ENCODE data around the gene BCL7B. TPM values are rescaled to one million over a fixed set of nuclear protein-coding genes. Genes with fewer than 3 reads are reported as not detected.

BCL7B gene
- total and polyA plus RNA-seq, 2 donors (not counting 3 experiments of a cell fraction or from before 2014, with no cell fraction given) = 61.2 to 68.3 TPM

- CTCF ChIA-PET = interaction anchor here (0.5 to 4.1 kb wide), 4 partner anchors 9 to 148 kb away, joined by 3 to 27 read pairs (median 3); partner anchors contain the start of gene TBL2
- intact Hi-C loops (cut with micrococcal nuclease) (no loop called here), dilution Hi-C loops (cut with MboI; ENCODE audit: extremely low pct_ligation_motif_present, low sequenced_read_pairs) (no loop called here)
- no peak overlapping the region for H3K27ac ChIP-seq (ENCODE audit: insufficient read depth, low read depth, low read length)
- TF ChIP-seq, protein P1, sequence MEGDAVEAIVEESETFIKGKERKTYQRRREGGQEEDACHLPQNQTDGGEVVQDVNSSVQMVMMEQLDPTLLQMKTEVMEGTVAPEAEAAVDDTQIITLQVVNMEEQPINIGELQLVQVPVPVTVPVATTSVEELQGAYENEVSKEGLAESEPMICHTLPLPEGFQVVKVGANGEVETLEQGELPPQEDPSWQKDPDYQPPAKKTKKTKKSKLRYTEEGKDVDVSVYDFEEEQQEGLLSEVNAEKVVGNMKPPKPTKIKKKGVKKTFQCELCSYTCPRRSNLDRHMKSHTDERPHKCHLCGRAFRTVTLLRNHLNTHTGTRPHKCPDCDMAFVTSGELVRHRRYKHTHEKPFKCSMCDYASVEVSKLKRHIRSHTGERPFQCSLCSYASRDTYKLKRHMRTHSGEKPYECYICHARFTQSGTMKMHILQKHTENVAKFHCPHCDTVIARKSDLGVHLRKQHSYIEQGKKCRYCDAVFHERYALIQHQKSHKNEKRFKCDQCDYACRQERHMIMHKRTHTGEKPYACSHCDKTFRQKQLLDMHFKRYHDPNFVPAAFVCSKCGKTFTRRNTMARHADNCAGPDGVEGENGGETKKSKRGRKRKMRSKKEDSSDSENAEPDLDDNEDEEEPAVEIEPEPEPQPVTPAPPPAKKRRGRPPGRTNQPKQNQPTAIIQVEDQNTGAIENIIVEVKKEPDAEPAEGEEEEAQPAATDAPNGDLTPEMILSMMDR (IDR thresholded peaks at IDR 0.05; ENCODE audit: extremely low read depth in 1 of 2, insufficient read depth in 1 of 2, low read depth in 1 of 2, low read length in 2 of 2) = no peak
- TF ChIP-seq EZH2 (IDR thresholded peaks at IDR 0.05; ENCODE audit: borderline replicate concordance, low read depth, low read length, severe bottlenecking) (no peak), MAX (IDR thresholded peaks at IDR 0.05; ENCODE audit: insufficient read depth, insufficient read length) (no peak), GATA2 (IDR thresholded peaks at IDR 0.05; ENCODE audit: insufficient read depth, insufficient read length, low read depth, low read length) (no peak), JUN (IDR thresholded peaks at IDR 0.05; ENCODE audit: borderline replicate concordance, insufficient read depth, insufficient read length, low read depth) (no peak), FOS (IDR thresholded peaks at IDR 0.05; ENCODE audit: borderline replicate concordance, insufficient read depth, low read length) (no peak), MYC (IDR thresholded peaks at IDR 0.05; ENCODE audit: low read depth, low read length) (no peak), POLR2AphosphoS5 (IDR thresholded peaks at IDR 0.05; ENCODE audit: insufficient read depth, low read depth, low read length) (no peak), POLR2A (IDR thresholded peaks at IDR 0.05; ENCODE audit: low read depth, low read length) (no peak)
- no peaks in the 10 kb centered on the region for H3K9me1 ChIP-seq (replicated peaks; ENCODE audit: control insufficient read depth, extremely low read depth, insufficient read depth, low read length)
- H3K4me1 ChIP-seq (ENCODE audit: control insufficient read depth, extremely low read depth, insufficient read depth, low read length) = peaks cover 6% of the 10 kb centered on the region
- BruUV-seq (replicated peaks) = no TSS peak
- no peak overlapping the region for H3K4me2 ChIP-seq (ENCODE audit: insufficient read depth, low read length)
- no peaks in the 10 kb centered on the region for H3K27me3 ChIP-seq (ENCODE audit: control insufficient read depth in 2 of 2, insufficient read depth in 2 of 2, low read length in 2 of 2)
- H2AFZ ChIP-seq (ENCODE audit: low read depth, low read length) = no peak overlapping the region
- H3K79me2 ChIP-seq (ENCODE audit: control insufficient read depth, insufficient read depth, low read length) = no peaks in the 10 kb centered on the region
- no peak overlapping the region for H3K9ac ChIP-seq (replicated peaks; ENCODE audit: extremely low read depth, insufficient read depth, low read length)
- FAIRE-seq (no peak), DNase-seq (ENCODE audit: low read depth, low spot score) (no peak)
- POLR2A ChIA-PET = interaction anchor here (0.7 kb wide), 1 partner anchor 78 kb away, joined by 3 read pairs; no protein-coding TSS in a partner anchor
- no peaks in the 10 kb centered on the region for H3K36me3 ChIP-seq (ENCODE audit: control insufficient read depth in 2 of 2, extremely low read depth in 1 of 2, insufficient read depth in 2 of 2, low read length in 2 of 2)
- H3K4me3 ChIP-seq (replicated peaks in 1 of 3; ENCODE audit: insufficient read depth in 1 of 3, low read depth in 1 of 3, low read length in 3 of 3) = no peak overlapping the region
- no peaks in the 10 kb centered on the region for H3K9me3 ChIP-seq (replicated peaks; ENCODE audit: control insufficient read depth, insufficient read depth, low read length)
- H4K20me1 ChIP-seq (replicated peaks; ENCODE audit: control insufficient read depth, extremely low read depth, insufficient read depth, low read length) = no peaks in the 10 kb centered on the region
Observed at GRCh38 chr7:73586911-73587310, 29.4 kb upstream of the BCL7B start.

Measured in endothelial cell of umbilical vein (primary cell).